Measurements from ENCODE around the gene MKNK1. TPM values are rescaled to one million over a fixed set of nuclear protein-coding genes. Genes with fewer than 3 reads are reported as not detected.

The MKNK1 gene
- total RNA-seq, 4 donors from 2014 or later: 23.0 to 42.1 (median 34.5) TPM

- Histone ChIP-seq H3K27ac (no peak overlapping the region), H3K4me3 (no peak overlapping the region), H3K27me3 (peaks cover 51% of the 10 kb centered on the region), H3K9me3 (no peaks in the 10 kb centered on the region), H3K36me3 (no peaks in the 10 kb centered on the region), H3K4me1 (peaks cover 0 to 10% (median 5%) of the 10 kb centered on the region in 3 donors)
- TF ChIP-seq CTCF (IDR thresholded peaks at IDR 0.05) (no peak), EP300 (IDR thresholded peaks at IDR 0.05) (no peak), POLR2AphosphoS5 (IDR thresholded peaks at IDR 0.05) (no peak), POLR2A (IDR thresholded peaks at IDR 0.05) (no peak)
- 88% methylated on average over 3 of the region's 14 CpGs; no CpG with 5 or more reads in 1 of the 2 donors for WGBS, 2 donors (ENCODE audit: low coverage in 1 of 2)
- ATAC-seq: no peak
Measured at GRCh38 chr1:46526691-46527291, 77.3 kb downstream of the MKNK1 start.

GRCh38 chr1:46526013-46526690 is 77.9 kb downstream of the MKNK1 start:
- TF ChIP-seq POLR2AphosphoS5 (IDR thresholded peaks at IDR 0.05): no peak
- no peak for TF ChIP-seq EP300 (IDR thresholded peaks at IDR 0.05)
- TF ChIP-seq CTCF (IDR thresholded peaks at IDR 0.05): no peak
- no peak for TF ChIP-seq POLR2A (IDR thresholded peaks at IDR 0.05)
- Histone ChIP-seq H3K27me3 (peaks cover 51% of the 10 kb centered on the region), H3K36me3 (no peaks in the 10 kb centered on the region), H3K9me3 (no peaks in the 10 kb centered on the region), H3K4me1 (peaks cover 0 to 10% (median 5%) of the 10 kb centered on the region in 3 donors), H3K27ac (no peak overlapping the region), H3K4me3 (no peak overlapping the region)
- no peak for ATAC-seq
- 60 to 61% methylated on average over 5 to 7 of the region's 17 CpGs for WGBS, 2 donors (ENCODE audit: low coverage in 1 of 2)

- no peak for ATAC-seq
- no peak overlapping the region for H3K27ac ChIP-seq
- peaks cover 47% of the 10 kb centered on the region for H3K27me3 ChIP-seq
Measured at GRCh38 chr1:46525253-46525983, 78.7 kb downstream of the MKNK1 start.

GRCh38 chr1:46524843-46525242 is 79.2 kb downstream of the MKNK1 start:
- WGBS, 2 donors (ENCODE audit: low coverage in 1 of 2): 78% methylated on average over 3 of the region's 5 CpGs; no CpG with 5 or more reads in 1 of the 2 donors

More at GRCh38 chr1:46525253-46525983, 78.7 kb downstream of the MKNK1 start:
- no peak overlapping the region for H3K4me3 ChIP-seq
- no peaks in the 10 kb centered on the region for H3K36me3 ChIP-seq
- no peak for TF ChIP-seq POLR2A (IDR thresholded peaks at IDR 0.05)
- TF ChIP-seq CTCF (IDR thresholded peaks at IDR 0.05): no peak
- no peak for TF ChIP-seq POLR2AphosphoS5 (IDR thresholded peaks at IDR 0.05)
- TF ChIP-seq EP300 (IDR thresholded peaks at IDR 0.05): no peak
- peaks cover 0 to 10% (median 5%) of the 10 kb centered on the region in 3 donors for H3K4me1 ChIP-seq
- 67 to 75% methylated on average over 2 to 8 of the region's 13 CpGs for WGBS, 2 donors (ENCODE audit: low coverage in 1 of 2)
- no peaks in the 10 kb centered on the region for H3K9me3 ChIP-seq

More at GRCh38 chr1:46524843-46525242, 79.2 kb downstream of the MKNK1 start:
- H3K9me3 ChIP-seq: no peaks in the 10 kb centered on the region
- TF ChIP-seq POLR2AphosphoS5 (IDR thresholded peaks at IDR 0.05) (no peak), EP300 (IDR thresholded peaks at IDR 0.05) (no peak), CTCF (IDR thresholded peaks at IDR 0.05) (no peak), POLR2A (IDR thresholded peaks at IDR 0.05) (no peak)
- no peak overlapping the region for H3K4me3 ChIP-seq
- H3K4me1 ChIP-seq: peaks cover 0 to 10% (median 5%) of the 10 kb centered on the region in 3 donors
- peaks cover 47% of the 10 kb centered on the region for H3K27me3 ChIP-seq
- ATAC-seq: no peak
- H3K36me3 ChIP-seq: no peaks in the 10 kb centered on the region
- no peak overlapping the region for H3K27ac ChIP-seq
